Spleen (tissue), 11 donors: ENCODE measurements around the gene NDUFS7. TPM values are rescaled to one million over a fixed set of nuclear protein-coding genes. Genes with fewer than 3 reads are reported as not detected.

Experiments used
- DNase-seq: peaks from one replicate; pipeline ENCODE4 v3.0.0-alpha.2; 2020
- H3K27ac ChIP-seq, 8 donors: fragments of 200-600 bp; sonication (generic) in 7 of 8; 1 replicate in 4 of 8; 2 replicates in 4 of 8; pipeline versions ENCODE4 v1.5.0 to v1.8.0; 2016 to 2021; ENCODE audit warnings: inconsistent platforms in 4 of 8, mild to moderate bottlenecking in 4 of 8, moderate library complexity in 1 of 8
- H3K27me3 ChIP-seq, 7 donors: fragments of 200-600 bp; sonication (generic) in 6 of 7; replicated peaks in 1 of 7; 1 replicate in 4 of 7; 2 replicates in 3 of 7; pipeline versions ENCODE4 v1.5.0 to v1.8.0; 2016 to 2021; ENCODE audit warnings: inconsistent platforms in 3 of 7, mild to moderate bottlenecking in 1 of 7
- H3K36me3 ChIP-seq, 6 donors: fragments of 200-600 bp; sonication (generic) in 5 of 6; 1 replicate in 4 of 6; 2 replicates in 2 of 6; pipeline versions ENCODE4 v1.5.0 to v1.8.0; 2016 to 2021; ENCODE audit warnings: inconsistent platforms in 2 of 6
- H3K4me1 ChIP-seq, 6 donors: fragments of 200-600 bp; sonication (generic) in 5 of 6; 1 replicate in 3 of 6; 2 replicates in 3 of 6; pipeline versions ENCODE4 v1.5.0 to v1.8.0; 2016 to 2021; ENCODE audit warnings: inconsistent platforms in 3 of 6
- H3K4me3 ChIP-seq, 8 donors: fragments of 200-600 bp; sonication (generic) in 7 of 8; 1 replicate in 4 of 8; 2 replicates in 4 of 8; pipeline versions ENCODE4 v1.5.0 to v1.8.0; 2016 to 2021; ENCODE audit warnings: inconsistent platforms in 4 of 8, mild to moderate bottlenecking in 4 of 8, moderate library complexity in 2 of 8
- H3K9me3 ChIP-seq, 8 donors: fragments of 200-600 bp; sonication (generic) in 7 of 8; 1 replicate in 4 of 8; 2 replicates in 4 of 8; pipeline versions ENCODE4 v1.5.0 to v1.8.0; 2016 to 2021; ENCODE audit warnings: inconsistent platforms in 4 of 8
- POLR2A ChIP-seq, 3 donors: fragments of 450-650 bp; IDR thresholded peaks; one replicate each; pipeline ENCODE4 v1.5.1; 2017; ENCODE audit warnings: antibody characterized with exemption in 3 of 3, mild to moderate bottlenecking in 1 of 3
- POLR2AphosphoS5 ChIP-seq, 3 donors: sonication (generic); formaldehyde crosslinking; IDR thresholded peaks; one replicate each; pipeline ENCODE4 v1.5.1; 2017; ENCODE audit warnings: antibody characterized with exemption in 3 of 3
- WGBS, 5 donors: extraction: QIAGEN DNeasy Blood & Tissue Kit in 3 of 5; methylation state at CpG; one replicate each; pipeline versions ENCODE4 v1.1.5 to v1.1.7; 2013 to 2018; 5-methylcytosine and 5-hydroxymethylcytosine counted together
- intact Hi-C: fragments of 100-400 bp; cut with DNase I; formaldehyde crosslinking; loops from one replicate; pipeline ENCODE4 v1.15.0; 2023; ENCODE audit warnings: low total_unique reads
- polyA plus RNA-seq, 3 donors: library from polyadenylated mRNA; stranded (reverse); fragments of 200-250 nt; gene quantifications; one replicate each; pipeline ENCODE4 v1.2.1, GENCODE V29; 2013
- total RNA-seq, 7 donors: library from RNA; depleted of rRNA in 3 of 7; stranded (reverse); fragments of >200 nt in 3 of 7; fragmentation: NEBNext Ultra II Directional in 4 of 7; extraction: Animal tissue kit (Norgen Biotek cat#: 25700) in 4 of 7; gene quantifications; one replicate each; pipeline versions ENCODE4 v1.1.0 to v1.2.1, GENCODE V29; 2016 to 2021
- TF ChIP-seq, protein P1 (sequence below), 11 experiments: fragments of 200-600 bp in 7 of 11; fragments of 450-650 bp in 4 of 11; sonication (generic) in 4 of 11; IDR thresholded peaks in 8 of 11; conservative IDR thresholded peaks in 3 of 11; 1 replicate in 7 of 11; 2 replicates in 4 of 11; pipeline versions ENCODE4 v1.4.0 to v1.8.0; 2016 to 2021; ENCODE audit warnings: antibody characterized with exemption in 11 of 11, inconsistent platforms in 4 of 11, mild to moderate bottlenecking in 1 of 11
- donor health status: healthy with polysubstance abuse.
- donor health status: DM: no; HTN: no; CAD: no; lungs with moderate emphysema.
- donor health status: DM: no; HTN: no; CAD: no.
- donor health status: Bipolar disorder and iron deficiency.
- donor health status: healthy.
- donor health status: DM: no; HTN: no; CAD: no.
- donor health status: DM: yes; HTN: yes; CAD: no.

Gene NDUFS7
- total and polyA plus RNA-seq, 10 donors = 64.0 to 133 (median 81.6) TPM

DNA sequence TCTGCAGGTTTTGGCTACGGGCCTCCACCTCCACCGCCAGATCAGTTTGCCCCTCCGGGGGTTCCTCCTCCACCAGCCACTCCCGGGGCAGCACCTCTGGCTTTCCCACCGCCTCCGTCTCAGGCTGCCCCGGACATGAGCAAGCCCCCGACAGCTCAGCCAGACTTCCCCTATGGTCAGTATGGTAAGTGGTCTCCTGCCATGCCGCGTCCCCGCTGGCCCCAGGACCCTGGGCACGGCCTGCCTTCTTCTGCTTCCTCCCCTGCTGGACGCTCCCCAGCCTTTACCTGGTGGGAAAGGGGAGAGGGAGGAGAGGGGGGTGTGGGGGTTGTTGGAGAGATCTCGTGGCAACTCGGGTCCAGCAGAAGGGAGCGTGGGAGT is 48.8 kb downstream of the NDUFS7 start:
- H3K4me1 ChIP-seq = peaks cover 0 to 36% (median 7%) of the 10 kb centered on the region in 6 donors
- no peak for DNase-seq
- intact Hi-C loops = no loop called here
- H3K4me3 ChIP-seq = no peak overlapping the region
- TF ChIP-seq, protein P1, sequence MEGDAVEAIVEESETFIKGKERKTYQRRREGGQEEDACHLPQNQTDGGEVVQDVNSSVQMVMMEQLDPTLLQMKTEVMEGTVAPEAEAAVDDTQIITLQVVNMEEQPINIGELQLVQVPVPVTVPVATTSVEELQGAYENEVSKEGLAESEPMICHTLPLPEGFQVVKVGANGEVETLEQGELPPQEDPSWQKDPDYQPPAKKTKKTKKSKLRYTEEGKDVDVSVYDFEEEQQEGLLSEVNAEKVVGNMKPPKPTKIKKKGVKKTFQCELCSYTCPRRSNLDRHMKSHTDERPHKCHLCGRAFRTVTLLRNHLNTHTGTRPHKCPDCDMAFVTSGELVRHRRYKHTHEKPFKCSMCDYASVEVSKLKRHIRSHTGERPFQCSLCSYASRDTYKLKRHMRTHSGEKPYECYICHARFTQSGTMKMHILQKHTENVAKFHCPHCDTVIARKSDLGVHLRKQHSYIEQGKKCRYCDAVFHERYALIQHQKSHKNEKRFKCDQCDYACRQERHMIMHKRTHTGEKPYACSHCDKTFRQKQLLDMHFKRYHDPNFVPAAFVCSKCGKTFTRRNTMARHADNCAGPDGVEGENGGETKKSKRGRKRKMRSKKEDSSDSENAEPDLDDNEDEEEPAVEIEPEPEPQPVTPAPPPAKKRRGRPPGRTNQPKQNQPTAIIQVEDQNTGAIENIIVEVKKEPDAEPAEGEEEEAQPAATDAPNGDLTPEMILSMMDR (IDR thresholded peaks at IDR 0.05 in 8 of 11, conservative IDR thresholded peaks at IDR 0.05 in 3 of 11) = no peak
- peak in 1 of 3 donors; percentile 34 for TF ChIP-seq POLR2AphosphoS5 (IDR thresholded peaks at IDR 0.05)
- no peak overlapping the region for H3K27ac ChIP-seq
- H3K27me3 ChIP-seq = no peaks in the 10 kb centered on the region
- no peaks in the 10 kb centered on the region for H3K9me3 ChIP-seq
- peaks cover under 1 to 89% (median 75%) of the 10 kb centered on the region in 6 donors for H3K36me3 ChIP-seq
- WGBS, 5 donors = 91 to 97% (median 95%) methylated on average over 14 to 16 of the region's 16 CpGs

DNA sequence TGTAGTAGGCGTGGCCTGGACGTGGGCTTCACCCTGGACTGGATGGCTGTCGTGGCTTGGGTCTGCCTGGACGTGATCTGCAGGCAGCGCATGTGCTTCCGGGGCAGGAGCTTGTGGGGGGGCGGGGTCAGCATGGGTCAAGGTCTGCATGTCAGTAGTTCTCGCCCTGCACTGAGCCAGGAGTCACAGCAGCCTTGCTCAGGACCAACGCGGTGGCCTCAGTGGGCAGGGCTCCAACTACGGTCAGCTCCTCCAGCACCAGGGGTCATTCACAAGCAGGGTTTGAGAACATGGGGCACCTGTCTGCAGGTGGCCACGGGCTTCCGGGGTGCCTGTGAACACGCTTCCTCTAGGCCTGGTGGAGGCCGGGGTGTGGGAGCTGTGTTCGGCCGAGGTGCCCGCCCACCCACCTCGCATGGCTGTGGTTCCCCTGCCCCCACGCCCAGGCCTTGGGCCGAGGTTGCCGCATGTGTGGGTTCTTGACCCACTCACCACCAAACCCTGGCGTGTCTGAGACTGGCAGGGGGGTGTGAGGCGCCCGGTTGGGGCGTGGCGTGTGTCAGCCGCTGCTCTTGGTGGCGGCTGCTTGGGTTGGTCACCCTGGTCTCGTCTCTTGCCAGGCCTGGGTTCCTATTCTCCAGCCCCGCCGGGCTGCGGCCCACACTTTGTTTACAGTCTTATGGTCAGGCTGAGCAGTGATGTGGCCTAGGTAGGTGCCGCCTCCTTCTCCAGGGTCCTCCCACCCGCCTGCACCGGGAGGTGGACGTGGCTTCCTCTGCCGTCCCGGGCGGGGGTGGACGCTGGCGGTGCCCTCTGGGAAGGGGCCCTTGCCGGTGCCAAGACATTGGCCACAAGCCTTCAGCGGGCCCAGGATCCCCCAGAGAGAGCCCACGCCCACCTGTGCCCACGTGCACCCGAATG is 49.7 kb downstream of the NDUFS7 start:
- DNase-seq = no peak
- Histone ChIP-seq H3K36me3 (peaks cover 0 to 80% (median 69%) of the 10 kb centered on the region in 6 donors), H3K4me1 (peaks cover 0 to 42% (median 13%) of the 10 kb centered on the region in 6 donors), H3K27ac (no peak overlapping the region), H3K4me3 (no peak overlapping the region), H3K9me3 (no peaks in the 10 kb centered on the region), H3K27me3 (no peaks in the 10 kb centered on the region)
- intact Hi-C loops = no loop called here
- 84 to 93% (median 85%) methylated on average over 19 to 47 of the region's 47 CpGs for WGBS, 5 donors
- TF ChIP-seq POLR2AphosphoS5 (IDR thresholded peaks at IDR 0.05) = peak in 1 of 3 donors; percentile 32
- TF ChIP-seq, protein P1 (IDR thresholded peaks at IDR 0.05 in 8 of 11, conservative IDR thresholded peaks at IDR 0.05 in 3 of 11) = no peak

DNA sequence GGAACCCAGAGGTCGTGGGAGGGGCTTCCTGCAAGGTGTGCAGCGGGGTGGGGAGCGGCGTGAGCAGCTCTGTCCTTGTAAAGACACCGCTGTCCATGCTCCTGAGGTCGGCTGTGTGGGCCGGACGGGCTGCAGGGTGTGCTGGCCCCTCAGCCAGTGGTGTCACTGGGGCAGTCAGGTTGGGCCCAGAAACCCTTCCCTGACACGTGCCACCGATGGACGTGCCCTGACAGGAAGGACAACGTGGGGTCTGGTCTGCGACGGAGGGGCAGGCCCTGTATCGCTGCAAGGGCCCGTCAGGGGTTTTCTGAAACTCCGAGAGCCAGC is 50.3 kb downstream of the NDUFS7 start:
- H3K27me3 ChIP-seq = no peaks in the 10 kb centered on the region
- no peaks in the 10 kb centered on the region for H3K9me3 ChIP-seq
- no peak for DNase-seq
- peaks cover 0 to 74% (median 63%) of the 10 kb centered on the region in 6 donors for H3K36me3 ChIP-seq
- H3K4me3 ChIP-seq = no peak overlapping the region
- peaks cover 0 to 45% (median 16%) of the 10 kb centered on the region in 6 donors for H3K4me1 ChIP-seq
- no peak overlapping the region for H3K27ac ChIP-seq
- 85 to 95% (median 93%) methylated on average over 11 to 17 of the region's 17 CpGs for WGBS, 5 donors
- TF ChIP-seq POLR2AphosphoS5 (IDR thresholded peaks at IDR 0.05) (peak in 1 of 3 donors; percentile 30), POLR2A (IDR thresholded peaks at IDR 0.05) (no peak)
- intact Hi-C loops = no loop called here

DNA sequence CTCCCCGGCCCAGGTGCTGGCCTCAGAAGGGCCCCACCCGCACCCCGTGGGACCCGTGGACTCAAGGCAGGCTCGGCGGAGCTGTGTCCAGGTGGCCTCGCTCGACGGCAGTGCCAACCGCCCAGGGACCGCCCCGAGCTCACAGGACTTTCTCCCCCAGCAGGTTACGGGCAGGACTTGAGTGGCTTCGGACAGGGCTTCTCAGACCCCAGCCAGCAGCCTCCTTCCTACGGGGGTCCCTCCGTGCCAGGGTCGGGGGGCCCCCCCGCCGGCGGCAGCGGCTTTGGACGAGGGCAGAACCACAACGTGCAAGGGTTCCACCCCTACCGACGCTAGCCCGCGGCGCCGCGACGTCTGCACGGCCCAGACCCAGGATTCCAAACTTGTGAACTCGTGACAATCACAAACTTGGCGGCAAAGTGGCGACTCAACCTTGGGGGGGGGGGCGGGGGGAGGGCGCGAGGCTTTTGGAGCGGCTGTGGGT is 50.9 kb downstream of the NDUFS7 start:
- H3K27me3 ChIP-seq = no peaks in the 10 kb centered on the region
- H3K36me3 ChIP-seq = peaks cover 0 to 73% (median 59%) of the 10 kb centered on the region in 6 donors
- TF ChIP-seq, protein P1 (IDR thresholded peaks at IDR 0.05 in 8 of 11, conservative IDR thresholded peaks at IDR 0.05 in 3 of 11) = no peak
- no peak for TF ChIP-seq POLR2A (IDR thresholded peaks at IDR 0.05)
- TF ChIP-seq POLR2AphosphoS5 (IDR thresholded peaks at IDR 0.05) = peak in 2 of 3 donors; percentile 6 to 42
- H3K9me3 ChIP-seq = no peaks in the 10 kb centered on the region
- H3K4me1 ChIP-seq = peaks cover 6 to 51% (median 22%) of the 10 kb centered on the region in 6 donors
- WGBS, 5 donors = 75 to 92% (median 87%) methylated on average over 14 to 39 of the region's 39 CpGs
- DNase-seq = no peak
- intact Hi-C loops = no loop called here
- peak overlapping the region in 1 of 8 donors; percentile 25 for H3K27ac ChIP-seq
- no peak overlapping the region for H3K4me3 ChIP-seq
